ENCODE measurements around the gene STIMATE. TPM values are rescaled to one million over a fixed set of nuclear protein-coding genes. Genes with fewer than 3 reads are reported as not detected.

STIMATE gene
- total RNA-seq, 2 donors from 2014 or later = 20.3 to 23.7 TPM

GRCh38 chr3:52819936-52820335 is 77.4 kb downstream of the STIMATE start:
- DNase-seq = no peak
- no peak overlapping the region for H3K4me3 ChIP-seq (ENCODE audit: low read length)
- Mint-ChIP-seq H3K27me3 (ENCODE audit: insufficient read depth) (no peaks in the 10 kb centered on the region), H3K27ac (no peak overlapping the region), H3K9me3 (no peaks in the 10 kb centered on the region), H3K4me1 (peaks cover 1% of the 10 kb centered on the region), H3K4me3 (no peak overlapping the region), H3K36me3 (ENCODE audit: low read depth) (no peaks in the 10 kb centered on the region)
- H3K9ac ChIP-seq (ENCODE audit: extremely low read depth, low read length, poor library complexity, severe bottlenecking) = no peak overlapping the region
- H3K36me3 ChIP-seq (ENCODE audit: control insufficient read depth, insufficient read depth, low read length) = no peaks in the 10 kb centered on the region
- H3K27me3 ChIP-seq (ENCODE audit: control insufficient read depth, insufficient read depth, low read length, poor library complexity, severe bottlenecking) = no peaks in the 10 kb centered on the region
- no peak overlapping the region for H3K27ac ChIP-seq (ENCODE audit: low read depth, low read length)
- TF ChIP-seq CTCF (conservative IDR thresholded peaks at IDR 0.05) = no peak
- H3K4me1 ChIP-seq (ENCODE audit: control insufficient read depth, insufficient read depth, low read length) = peaks cover 3% of the 10 kb centered on the region
- WGBS, 2 experiments (ENCODE audit: insufficient coverage in 1 of 2, insufficient read length in 1 of 2) = 75 to 78% methylated on average over 1 to 2 of the region's 2 CpGs
- H3K9me3 ChIP-seq (ENCODE audit: control insufficient read depth, low read length) = no peaks in the 10 kb centered on the region

GRCh38 chr3:52817860-52818259 is 79.5 kb downstream of the STIMATE start:
- H3K9me3 Mint-ChIP-seq = no peaks in the 10 kb centered on the region
- no peaks in the 10 kb centered on the region for H3K36me3 Mint-ChIP-seq (ENCODE audit: low read depth)
- peaks cover 3% of the 10 kb centered on the region for H3K4me1 ChIP-seq (ENCODE audit: control insufficient read depth, insufficient read depth, low read length)
- no peak overlapping the region for H3K9ac ChIP-seq (ENCODE audit: extremely low read depth, low read length, poor library complexity, severe bottlenecking)
- DNase-seq = no peak
- no peaks in the 10 kb centered on the region for H3K27me3 Mint-ChIP-seq (ENCODE audit: insufficient read depth)
- no peak overlapping the region for H3K27ac Mint-ChIP-seq
- no peak overlapping the region for H3K27ac ChIP-seq (ENCODE audit: low read depth, low read length)
- H3K4me3 ChIP-seq (ENCODE audit: low read length) = no peak overlapping the region
- 92 to 100% methylated on average over 1 to 7 of the region's 7 CpGs for WGBS, 2 experiments (ENCODE audit: insufficient coverage in 1 of 2, insufficient read length in 1 of 2)
- H3K4me1 Mint-ChIP-seq = peaks cover 1% of the 10 kb centered on the region
- no peaks in the 10 kb centered on the region for H3K36me3 ChIP-seq (ENCODE audit: control insufficient read depth, insufficient read depth, low read length)
- H3K9me3 ChIP-seq (ENCODE audit: control insufficient read depth, low read length) = no peaks in the 10 kb centered on the region
- H3K27me3 ChIP-seq (ENCODE audit: control insufficient read depth, insufficient read depth, low read length, poor library complexity, severe bottlenecking) = no peaks in the 10 kb centered on the region
- H3K4me3 Mint-ChIP-seq = no peak overlapping the region
- TF ChIP-seq CTCF (conservative IDR thresholded peaks at IDR 0.05) = no peak

GRCh38 chr3:52817221-52817620 is 80.1 kb downstream of the STIMATE start:
- Mint-ChIP-seq H3K4me3 (no peak overlapping the region), H3K9me3 (no peaks in the 10 kb centered on the region), H3K27me3 (ENCODE audit: insufficient read depth) (no peaks in the 10 kb centered on the region), H3K4me1 (peaks cover 1% of the 10 kb centered on the region), H3K36me3 (ENCODE audit: low read depth) (no peaks in the 10 kb centered on the region), H3K27ac (no peak overlapping the region)
- WGBS, 2 experiments (ENCODE audit: insufficient coverage in 1 of 2, insufficient read length in 1 of 2) = 93 to 97% methylated on average over 10 of the region's 10 CpGs
- DNase-seq = no peak
- Histone ChIP-seq H3K27me3 (ENCODE audit: control insufficient read depth, insufficient read depth, low read length, poor library complexity, severe bottlenecking) (no peaks in the 10 kb centered on the region), H3K4me1 (ENCODE audit: control insufficient read depth, insufficient read depth, low read length) (peaks cover 3% of the 10 kb centered on the region), H3K4me3 (ENCODE audit: low read length) (no peak overlapping the region), H3K27ac (ENCODE audit: low read depth, low read length) (no peak overlapping the region), H3K36me3 (ENCODE audit: control insufficient read depth, insufficient read depth, low read length) (no peaks in the 10 kb centered on the region), H3K9me3 (ENCODE audit: control insufficient read depth, low read length) (no peaks in the 10 kb centered on the region), H3K9ac (ENCODE audit: extremely low read depth, low read length, poor library complexity, severe bottlenecking) (no peak overlapping the region)
- no peak for TF ChIP-seq CTCF (conservative IDR thresholded peaks at IDR 0.05)
